ENCODE measurements around the gene ALG1. TPM values are rescaled to one million over a fixed set of nuclear protein-coding genes. Genes with fewer than 3 reads are reported as not detected.

ALG1 gene
- total RNA-seq, 4 donors from 2014 or later: 27.3 to 47.1 (median 43.0) TPM

GRCh38 chr16:5062790-5063765, 8.6 kb upstream of the ALG1 start:
- intact Hi-C loops (cut with DNase I): no loop called here
- no peaks in the 10 kb centered on the region for H3K27me3 ChIP-seq
- no peaks in the 10 kb centered on the region for H3K9me3 ChIP-seq
- TF ChIP-seq, protein P1, sequence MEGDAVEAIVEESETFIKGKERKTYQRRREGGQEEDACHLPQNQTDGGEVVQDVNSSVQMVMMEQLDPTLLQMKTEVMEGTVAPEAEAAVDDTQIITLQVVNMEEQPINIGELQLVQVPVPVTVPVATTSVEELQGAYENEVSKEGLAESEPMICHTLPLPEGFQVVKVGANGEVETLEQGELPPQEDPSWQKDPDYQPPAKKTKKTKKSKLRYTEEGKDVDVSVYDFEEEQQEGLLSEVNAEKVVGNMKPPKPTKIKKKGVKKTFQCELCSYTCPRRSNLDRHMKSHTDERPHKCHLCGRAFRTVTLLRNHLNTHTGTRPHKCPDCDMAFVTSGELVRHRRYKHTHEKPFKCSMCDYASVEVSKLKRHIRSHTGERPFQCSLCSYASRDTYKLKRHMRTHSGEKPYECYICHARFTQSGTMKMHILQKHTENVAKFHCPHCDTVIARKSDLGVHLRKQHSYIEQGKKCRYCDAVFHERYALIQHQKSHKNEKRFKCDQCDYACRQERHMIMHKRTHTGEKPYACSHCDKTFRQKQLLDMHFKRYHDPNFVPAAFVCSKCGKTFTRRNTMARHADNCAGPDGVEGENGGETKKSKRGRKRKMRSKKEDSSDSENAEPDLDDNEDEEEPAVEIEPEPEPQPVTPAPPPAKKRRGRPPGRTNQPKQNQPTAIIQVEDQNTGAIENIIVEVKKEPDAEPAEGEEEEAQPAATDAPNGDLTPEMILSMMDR (IDR thresholded peaks at IDR 0.05): no peak
- no peak for TF ChIP-seq POLR2A (IDR thresholded peaks at IDR 0.05)
- no peak overlapping the region for H3K4me3 ChIP-seq (replicated peaks in 1 of 3)
- H3K27ac ChIP-seq: no peak overlapping the region
- H3K36me3 ChIP-seq: peaks cover 0 to 3% of the 10 kb centered on the region in 2 donors
- peaks cover 13 to 18% of the 10 kb centered on the region in 2 donors for H3K4me1 ChIP-seq
- 83 to 84% methylated on average over 19 of the region's 19 CpGs for WGBS, 2 donors
- no peak for DNase-seq

DNA sequence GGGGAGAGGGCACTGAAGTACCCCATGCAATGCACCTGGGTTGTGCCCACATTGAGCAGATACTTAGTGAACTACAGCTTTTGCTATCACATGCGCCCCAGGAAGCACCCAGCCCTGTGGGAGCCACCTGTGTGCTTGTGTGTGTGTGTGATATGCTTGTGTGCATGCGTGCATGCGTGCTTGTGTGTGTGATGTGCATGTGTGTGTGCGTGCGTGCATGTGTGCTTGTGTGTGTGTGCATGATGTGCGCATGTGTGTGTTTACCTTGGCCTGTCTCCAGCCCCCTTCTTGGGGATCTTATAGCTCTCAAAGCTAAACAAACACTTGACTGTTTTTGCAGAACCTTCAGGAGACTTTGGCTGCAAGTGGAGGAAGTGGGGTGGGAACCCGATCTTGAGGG, 6.7 kb upstream of the ALG1 start:
- H3K4me1 ChIP-seq: peaks cover 13 to 18% of the 10 kb centered on the region in 2 donors
- H3K4me3 ChIP-seq (replicated peaks in 1 of 3): peak overlapping the region in 1 of 3 donors; percentile 13
- 9 to 27% methylated on average over 1 to 7 of the region's 7 CpGs for WGBS, 2 donors
- no peaks in the 10 kb centered on the region for H3K9me3 ChIP-seq
- DNase-seq: peak; percentile 72 to 75
- H3K36me3 ChIP-seq: no peaks in the 10 kb centered on the region
- intact Hi-C loops (cut with DNase I): no loop called here
- TF ChIP-seq POLR2A (IDR thresholded peaks at IDR 0.05): no peak
- TF ChIP-seq, protein P1 (IDR thresholded peaks at IDR 0.05): no peak
- no peaks in the 10 kb centered on the region for H3K27me3 ChIP-seq
- peak overlapping the region in 2 of 3 donors; percentile 53 to 77 for H3K27ac ChIP-seq

DNA sequence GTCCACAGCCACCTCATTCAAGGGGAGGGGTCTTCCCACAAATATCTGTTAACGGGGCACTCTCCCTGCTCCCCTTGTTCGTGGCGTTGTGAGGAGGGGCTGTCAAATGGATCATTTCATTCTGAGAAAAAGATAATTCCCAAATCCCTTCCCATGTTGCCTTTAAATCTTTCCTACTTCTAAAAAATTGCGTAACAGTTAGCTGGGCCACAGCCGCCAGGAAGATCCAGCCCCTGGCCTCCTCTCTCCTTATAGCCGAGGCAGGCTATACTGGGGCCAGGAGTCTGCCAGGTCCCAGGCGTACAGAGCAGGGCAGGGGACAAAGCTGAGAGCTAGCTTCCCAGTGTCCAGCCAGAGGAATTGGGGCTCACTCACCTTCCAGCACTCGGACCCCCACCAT, 6.3 kb upstream of the ALG1 start:
- DNase-seq: peak in 1 of 2 donors; percentile 41
- no peaks in the 10 kb centered on the region for H3K9me3 ChIP-seq
- peak overlapping the region in 1 of 3 donors; percentile 13 for H3K4me3 ChIP-seq (replicated peaks in 1 of 3)
- WGBS, 2 donors: 15 to 24% methylated on average over 8 of the region's 8 CpGs
- TF ChIP-seq POLR2A (IDR thresholded peaks at IDR 0.05): no peak
- TF ChIP-seq, protein P1 (IDR thresholded peaks at IDR 0.05): no peak
- no peaks in the 10 kb centered on the region for H3K36me3 ChIP-seq
- H3K27ac ChIP-seq: peak overlapping the region; percentile 53 to 81 (median 77)
- H3K27me3 ChIP-seq: no peaks in the 10 kb centered on the region
- peaks cover 13 to 18% of the 10 kb centered on the region in 2 donors for H3K4me1 ChIP-seq
- intact Hi-C loops (cut with DNase I): no loop called here

- no peaks in the 10 kb centered on the region for H3K9me3 ChIP-seq
- intact Hi-C loops (cut with DNase I): no loop called here
- TF ChIP-seq POLR2A (IDR thresholded peaks at IDR 0.05): peak in 1 of 2 donors; percentile 62
- TF ChIP-seq, protein P1 (IDR thresholded peaks at IDR 0.05): no peak
- H3K36me3 ChIP-seq: no peaks in the 10 kb centered on the region
- DNase-seq: peak; percentile 85 to 87
- peak within 1 kb of the TSS in 1 of 3 donors; percentile 13 for H3K4me3 ChIP-seq (replicated peaks in 1 of 3)
- no peaks in the 10 kb centered on the region for H3K27me3 ChIP-seq
- 20 to 45% methylated on average over 6 of the region's 10 CpGs for WGBS, 2 donors
- peaks cover 13 to 18% of the 10 kb centered on the region in 2 donors for H3K4me1 ChIP-seq
- peak within 1 kb of the TSS; percentile 53 to 81 (median 77) for H3K27ac ChIP-seq
Observed at GRCh38 chr16:5065813-5066212, 5.8 kb upstream of the ALG1 start, which contains the start of gene C16orf89. C16orf89 (minus strand) TSS chr16:5065956; CDS start chr16:5065908, 48 bp downstream.

- H3K27ac ChIP-seq: peak overlapping the region in 1 of 3 donors; percentile 53
- intact Hi-C loops (cut with DNase I): no loop called here
- TF ChIP-seq, protein P1 (IDR thresholded peaks at IDR 0.05): no peak
- TF ChIP-seq POLR2A (IDR thresholded peaks at IDR 0.05): no peak
- H3K9me3 ChIP-seq: no peaks in the 10 kb centered on the region
- H3K36me3 ChIP-seq: no peaks in the 10 kb centered on the region
- no peak overlapping the region for H3K4me3 ChIP-seq (replicated peaks in 1 of 3)
- 70 to 74% methylated on average over 6 of the region's 6 CpGs for WGBS, 2 donors
- no peak for DNase-seq
- no peaks in the 10 kb centered on the region for H3K27me3 ChIP-seq
- H3K4me1 ChIP-seq: peaks cover 18 to 23% of the 10 kb centered on the region in 2 donors
Observed at GRCh38 chr16:5066511-5066910, 5.1 kb upstream of the ALG1 start.

All from thyroid gland (tissue), 4 donors.